GM12878 (cell line): ENCODE results near the gene SOWAHC. TPM values are rescaled to one million over a fixed set of nuclear protein-coding genes. Genes with fewer than 3 reads are reported as not detected.

Experiments
- ATAC-seq: fragments of 200-7000 bp; cut with Tn5 transposase; 3 replicates; pipeline ENCODE4 v1.9.1; 2020; ENCODE audit warnings: mild to moderate bottlenecking, moderate library complexity
- BruUV-seq: library from RNA; stranded (reverse); fragments of 400-500 nt; replicated peaks from 2 replicates; lab custom pipeline; 2021; lab: Mats Ljungman, UMichigan
- CTCF ChIA-PET: fragments of 300-600 bp; sonication (Branson Sonifier 250); formaldehyde crosslinking; extraction: SDS; loops from one replicate; lab custom pipeline; 2021; ENCODE audit warnings: inconsistent platforms; lab: Yijun Ruan, JAX
- POLR2A ChIA-PET: fragments of 350-600 bp; formaldehyde crosslinking; extraction: SDS; loops from one replicate; lab custom pipeline; 2021; ENCODE audit warnings: inconsistent platforms; lab: Charles Lee
- RAD21 ChIA-PET: fragments of 300-600 bp; sonication (Branson Sonifier 250); formaldehyde crosslinking; loops from one replicate; lab custom pipeline; 2023; ENCODE audit warnings: antibody characterized with exemption; ENCODE audit not compliant: unreplicated experiment; lab: Charles Lee
- SMC1A ChIA-PET: fragments of 300-600 bp; sonication (Branson Sonifier 250); formaldehyde crosslinking; loops from one replicate; lab custom pipeline; 2023; ENCODE audit not compliant: unreplicated experiment, uncharacterized antibody; lab: Charles Lee
- DNase-seq: peaks from one replicate; pipeline ENCODE4 v3.0.0-alpha.2; 2011; ENCODE audit warnings: low read depth, low spot score
- FAIRE-seq: peaks from 3 replicates; lab custom pipeline; 2011; peaks lifted over from hg19 to GRCh38; lab: Jason Lieb, UNC
- H2AFZ ChIP-seq: 2 replicates; pipeline ENCODE4 v1.6.0; 2011; ENCODE audit warnings: low read depth, low read length, control low read depth; ENCODE audit not compliant: control insufficient read depth
- H3K27ac ChIP-seq: 2 replicates; pipeline ENCODE4 v1.5.1; 2011; ENCODE audit warnings: control low read depth; ENCODE audit not compliant: control insufficient read depth, insufficient read depth
- H3K27me3 ChIP-seq, 2 experiments: replicated peaks in 1 of 2; 2 replicates each; pipeline versions ENCODE4 v1.6.0 to v1.6.1; 2011; ENCODE audit warnings: low read length in 1 of 2; ENCODE audit not compliant: control insufficient read depth in 2 of 2, insufficient read depth in 2 of 2
- H3K36me3 ChIP-seq, 2 experiments: 2 replicates each; pipeline ENCODE4 v1.5.1; 2011; ENCODE audit warnings: low read length in 1 of 2; ENCODE audit not compliant: control insufficient read depth in 2 of 2, insufficient read depth in 2 of 2
- H3K4me1 ChIP-seq: 2 replicates; pipeline ENCODE4 v1.6.1; 2011; ENCODE audit warnings: mild to moderate bottlenecking, low read length, moderate library complexity, mixed read lengths; ENCODE audit not compliant: control insufficient read depth, insufficient read depth
- H3K4me2 ChIP-seq: 2 replicates; pipeline ENCODE4 v1.6.0; 2011; ENCODE audit warnings: control low read depth; ENCODE audit not compliant: control insufficient read depth, insufficient read depth
- H3K4me3 ChIP-seq: fragments of 200-600 bp; sonication (generic); 2 replicates; pipeline ENCODE4 v1.5.1; 2016
- H3K79me2 ChIP-seq: 2 replicates; pipeline ENCODE4 v1.6.0; 2011; ENCODE audit warnings: low read length; ENCODE audit not compliant: control insufficient read depth, insufficient read depth
- H3K9ac ChIP-seq: 2 replicates; pipeline ENCODE4 v1.8.0; 2011; ENCODE audit warnings: low read length, control low read depth, mixed read lengths; ENCODE audit not compliant: control insufficient read depth, insufficient read depth
- H3K9me3 ChIP-seq: replicated peaks from 3 replicates; pipeline ENCODE4 v1.5.1; 2011; ENCODE audit warnings: mild to moderate bottlenecking, low read length; ENCODE audit not compliant: control insufficient read depth, insufficient read depth
- H4K20me1 ChIP-seq: 2 replicates; pipeline ENCODE4 v1.6.0; 2011; ENCODE audit not compliant: control insufficient read depth, insufficient read depth
- CHD4 ChIP-seq: fragments of 200-600 bp; sonication (generic); IDR thresholded peaks from 2 replicates; pipeline ENCODE4 v1.6.1; 2016; ENCODE audit warnings: mild to moderate bottlenecking
- HDAC2 ChIP-seq: fragments of 200-600 bp; sonication (generic); IDR thresholded peaks from 2 replicates; pipeline ENCODE4 v1.6.1; 2017
- HDAC6 ChIP-seq: fragments of 200-600 bp; sonication (generic); IDR thresholded peaks from one replicate; pipeline ENCODE4 v1.8.0; 2017; ENCODE audit warnings: antibody characterized with exemption; ENCODE audit not compliant: unreplicated experiment
- HDGF ChIP-seq: fragments of 450-650 bp; IDR thresholded peaks from 2 replicates; pipeline ENCODE4 v1.6.1; 2016; ENCODE audit warnings: antibody characterized with exemption
- IKZF2 ChIP-seq, 2 experiments: fragments of 450-650 bp; IDR thresholded peaks; 2 replicates each; pipeline ENCODE4 v1.6.1; 2017; ENCODE audit warnings: mild to moderate bottlenecking in 2 of 2, moderate library complexity in 2 of 2
- JUND ChIP-seq: IDR thresholded peaks from 2 replicates; pipeline ENCODE4 v1.6.1; 2012; ENCODE audit warnings: low read depth, mild to moderate bottlenecking, low read length, improper control_type of control experiment, moderate library complexity
- KAT2A ChIP-seq: conservative IDR thresholded peaks from 2 replicates; pipeline ENCODE4 v1.6.1; 2011; ENCODE audit warnings: low read depth, low read length; ENCODE audit not compliant: control insufficient read depth
- MEF2B ChIP-seq: fragments of 450-650 bp; IDR thresholded peaks from 2 replicates; pipeline ENCODE4 v1.6.1; 2018; ENCODE audit warnings: mild to moderate bottlenecking, moderate library complexity; ENCODE audit not compliant: partially characterized antibody, poor library complexity, severe bottlenecking
- MYB ChIP-seq: fragments of 150-350 bp; IDR thresholded peaks from 2 replicates; pipeline ENCODE4 v1.6.1; 2014; ENCODE audit warnings: mild to moderate bottlenecking, low read depth, low read length, borderline replicate concordance
- NR2C2 ChIP-seq: IDR thresholded peaks from 2 replicates; pipeline ENCODE4 v1.6.1; 2011; ENCODE audit warnings: borderline replicate concordance, low read depth; ENCODE audit not compliant: control insufficient read depth, insufficient read length
- RAD51 ChIP-seq: fragments of 450-650 bp; IDR thresholded peaks from 2 replicates; pipeline ENCODE4 v1.6.1; 2016; ENCODE audit warnings: moderate library complexity, mild to moderate bottlenecking, inconsistent platforms
- RUNX3 ChIP-seq: IDR thresholded peaks from 2 replicates; pipeline ENCODE4 v1.6.1; 2012; ENCODE audit warnings: low read length, inconsistent platforms
- SIN3A ChIP-seq: IDR thresholded peaks from 2 replicates; pipeline ENCODE4 v1.6.1; 2012; ENCODE audit warnings: low read depth, low read length, improper control_type of control experiment
- SIX5 ChIP-seq: IDR thresholded peaks from 2 replicates; pipeline ENCODE4 v1.6.1; 2011; ENCODE audit warnings: mild to moderate bottlenecking, low read depth, low read length, moderate library complexity; ENCODE audit not compliant: severe bottlenecking
- SMC3 ChIP-seq: IDR thresholded peaks from 2 replicates; pipeline ENCODE4 v1.6.1; 2011; ENCODE audit warnings: low read length, improper control_type of control experiment, borderline replicate concordance
- TCF3 ChIP-seq: IDR thresholded peaks from 2 replicates; pipeline ENCODE4 v1.6.1; 2012; ENCODE audit warnings: low read depth, mild to moderate bottlenecking, low read length, borderline replicate concordance; ENCODE audit not compliant: insufficient read depth
- TCF7 ChIP-seq: IDR thresholded peaks from 2 replicates; pipeline ENCODE4 v1.6.1; 2014; ENCODE audit warnings: antibody characterized with exemption, borderline replicate concordance
- WGBS: methylation state at CpG from one replicate; pipeline ENCODE4 v1.1.6; 2016; ENCODE audit warnings: low lambda C conversion rate; ENCODE audit not compliant: insufficient replicate concordance, insufficient coverage; ENCODE audit errors: missing lambda C conversion rate; 5-methylcytosine and 5-hydroxymethylcytosine counted together
- in situ Hi-C: fragments of 300-500 bp; cut with MboI; formaldehyde crosslinking; loops from 9 replicates; pipeline ENCODE4 v1.14.3; 2018; ENCODE audit warnings: mixed read lengths
- intact Hi-C: fragments of 100-400 bp; cut with micrococcal nuclease; formaldehyde crosslinking; loops from one replicate; pipeline ENCODE4 v1.14.2; 2022; ENCODE audit not compliant: unreplicated experiment
- polyA plus RNA-seq, 11 experiments: library from polyadenylated mRNA; depleted of rRNA in 4 of 11; unstranded in 6 of 11; stranded (reverse) in 5 of 11; fragments of >200 nt; fragmentation: Nextera tagmentation in 4 of 11; fragmentation: Illumina TruSeq in 1 of 11; extraction: Ambion mirVana in 4 of 11; extraction: Trizol in 1 of 11; gene quantifications; 1 replicate in 1 of 11; 2 replicates in 10 of 11; pipeline versions ENCODE4 v1.2.1 to v1.2.3, GENCODE V29; 2011 to 2016; ENCODE audit warnings: inconsistent platforms in 2 of 11, missing spikeins in 2 of 11, low read depth in 1 of 11
- total RNA-seq, 4 experiments: library from RNA; depleted of rRNA in 3 of 4; stranded (reverse); fragments of >200 nt in 3 of 4; fragmentation: Illumina TruSeq in 1 of 4; extraction: Trizol in 1 of 4; gene quantifications; 2 replicates each; pipeline versions ENCODE4 v1.2.1 to v1.2.3, GENCODE V29; 2013 to 2021
- TF ChIP-seq, protein P1 (sequence below), 3 experiments: IDR thresholded peaks in 2 of 3; conservative IDR thresholded peaks in 1 of 3; 2 replicates each; pipeline ENCODE4 v1.5.1; 2011; ENCODE audit warnings: low read depth in 3 of 3, low read length in 3 of 3, mild to moderate bottlenecking in 3 of 3, control low read depth in 2 of 3, moderate library complexity in 2 of 3, inconsistent platforms in 1 of 3, mixed read lengths in 1 of 3; ENCODE audit not compliant: control insufficient read depth in 2 of 3, insufficient read depth in 1 of 3; ENCODE audit errors: extremely low read depth in 1 of 3
- TF ChIP-seq, protein P2 (sequence below): fragments of 450-650 bp; IDR thresholded peaks from 2 replicates; pipeline ENCODE4 v1.6.1; 2017; ENCODE audit warnings: mild to moderate bottlenecking, moderate library complexity

The SOWAHC gene
- total and polyA plus RNA-seq, 10 of the 15 experiments (the other 5 are each of a cell fraction or from before 2014, with no cell fraction given) = 0.48 to 2.6 (median 1.8) TPM

DNA sequence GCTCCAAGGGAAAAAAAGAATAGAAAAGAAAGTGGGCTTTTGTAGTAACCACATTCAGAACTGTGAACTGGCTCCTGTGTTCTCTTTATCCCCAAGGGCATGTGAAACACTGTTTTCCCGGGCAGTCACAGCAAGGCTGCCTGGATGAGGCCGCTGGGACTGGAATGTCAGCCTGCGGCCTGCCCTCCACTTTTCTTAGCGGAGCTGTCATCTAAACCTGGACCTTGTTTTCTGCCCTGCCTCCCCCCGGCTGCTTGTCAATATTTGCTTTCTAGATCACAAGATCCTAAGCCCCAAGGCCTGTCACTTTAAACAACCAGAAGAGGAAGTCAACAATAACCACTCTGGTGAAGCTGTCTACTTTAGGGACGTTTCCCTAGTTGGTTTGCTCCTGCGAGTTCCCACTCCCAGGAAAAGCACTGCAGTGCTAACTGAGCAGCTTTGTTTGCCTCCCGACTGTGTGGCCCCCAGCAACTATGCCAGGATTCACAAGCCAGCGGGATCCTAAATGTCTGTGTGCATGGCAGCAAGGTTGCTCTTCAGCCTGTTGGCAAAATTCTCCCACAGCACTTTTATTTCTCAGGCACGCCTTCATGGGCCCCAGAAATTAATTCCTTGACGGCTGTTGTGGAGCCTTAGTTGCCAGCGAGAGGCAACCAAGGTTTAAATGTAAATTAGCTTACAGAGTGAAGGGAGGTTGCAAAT lies 30.6 kb downstream of the SOWAHC start:
- Histone ChIP-seq H3K9ac (no peak overlapping the region), H3K27me3 (no peaks in the 10 kb centered on the region), H3K9me3 (no peaks in the 10 kb centered on the region), H2AFZ (peak overlapping the region; percentile 83), H3K4me3 (no peak overlapping the region), H3K79me2 (no peaks in the 10 kb centered on the region), H4K20me1 (no peaks in the 10 kb centered on the region), H3K27ac (no peak overlapping the region), H3K36me3 (no peaks in the 10 kb centered on the region), H3K4me1 (peaks cover 14% of the 10 kb centered on the region), H3K4me2 (no peak overlapping the region; the same call in 1 of the 2 replicates)
- no TSS peak for BruUV-seq
- ChIA-PET CTCF (interaction anchor here (1.0 to 1.8 kb wide), 6 partner anchors 9 to 99 kb away, joined by 3 to 11 read pairs (median 4); partner anchors contain the start of gene SOWAHC), SMC1A (interaction anchor here (0.7 to 2.2 kb wide), 7 partner anchors 16 to 99 kb away, joined by 3 to 7 read pairs (median 3); no protein-coding TSS in a partner anchor), POLR2A (interaction anchor here (0.6 kb wide), 1 partner anchor 36 kb away, joined by 3 read pairs; no protein-coding TSS in a partner anchor), RAD21 (interaction anchor here (1.0 to 2.3 kb wide), 4 partner anchors 17 to 37 kb away, joined by 3 to 9 read pairs (median 3); no protein-coding TSS in a partner anchor)
- in situ Hi-C loops = no loop called here
- FAIRE-seq (no peak), DNase-seq (no peak), ATAC-seq (peak; percentile 65)
- WGBS = 57% methylated on average over 12 of the region's 12 CpGs
- intact Hi-C loops = no loop called here
- TF ChIP-seq RAD51 = no peak
- no peak for TF ChIP-seq TCF3
- no peak for TF ChIP-seq HDAC6
- TF ChIP-seq TCF7 = no peak
- TF ChIP-seq MYB = no peak
- no peak for TF ChIP-seq SIX5
- TF ChIP-seq IKZF2 (IDR thresholded peaks at IDR 0.05) = peak in 1 of 2 experiments; percentile 24; a peak in 2 of 4 replicates
- TF ChIP-seq JUND = no peak
- TF ChIP-seq, protein P1, sequence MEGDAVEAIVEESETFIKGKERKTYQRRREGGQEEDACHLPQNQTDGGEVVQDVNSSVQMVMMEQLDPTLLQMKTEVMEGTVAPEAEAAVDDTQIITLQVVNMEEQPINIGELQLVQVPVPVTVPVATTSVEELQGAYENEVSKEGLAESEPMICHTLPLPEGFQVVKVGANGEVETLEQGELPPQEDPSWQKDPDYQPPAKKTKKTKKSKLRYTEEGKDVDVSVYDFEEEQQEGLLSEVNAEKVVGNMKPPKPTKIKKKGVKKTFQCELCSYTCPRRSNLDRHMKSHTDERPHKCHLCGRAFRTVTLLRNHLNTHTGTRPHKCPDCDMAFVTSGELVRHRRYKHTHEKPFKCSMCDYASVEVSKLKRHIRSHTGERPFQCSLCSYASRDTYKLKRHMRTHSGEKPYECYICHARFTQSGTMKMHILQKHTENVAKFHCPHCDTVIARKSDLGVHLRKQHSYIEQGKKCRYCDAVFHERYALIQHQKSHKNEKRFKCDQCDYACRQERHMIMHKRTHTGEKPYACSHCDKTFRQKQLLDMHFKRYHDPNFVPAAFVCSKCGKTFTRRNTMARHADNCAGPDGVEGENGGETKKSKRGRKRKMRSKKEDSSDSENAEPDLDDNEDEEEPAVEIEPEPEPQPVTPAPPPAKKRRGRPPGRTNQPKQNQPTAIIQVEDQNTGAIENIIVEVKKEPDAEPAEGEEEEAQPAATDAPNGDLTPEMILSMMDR (IDR thresholded peaks at IDR 0.05 in 2 of 3, conservative IDR thresholded peaks at IDR 0.05 in 1 of 3; ENCODE audit: control insufficient read depth in 2 of 3, extremely low read depth in 1 of 3, insufficient read depth in 1 of 3, low read depth in 3 of 3, low read length in 3 of 3) = no peak
- no peak for TF ChIP-seq SMC3
- TF ChIP-seq CHD4 = no peak
- TF ChIP-seq HDGF = no peak
- no peak for TF ChIP-seq SIN3A
- 0 out of 2 replicates have a peak, but pooled peaks have one; percentile 14 for TF ChIP-seq RUNX3
- TF ChIP-seq KAT2A = no peak
- TF ChIP-seq HDAC2 = no peak
- TF ChIP-seq, protein P2, sequence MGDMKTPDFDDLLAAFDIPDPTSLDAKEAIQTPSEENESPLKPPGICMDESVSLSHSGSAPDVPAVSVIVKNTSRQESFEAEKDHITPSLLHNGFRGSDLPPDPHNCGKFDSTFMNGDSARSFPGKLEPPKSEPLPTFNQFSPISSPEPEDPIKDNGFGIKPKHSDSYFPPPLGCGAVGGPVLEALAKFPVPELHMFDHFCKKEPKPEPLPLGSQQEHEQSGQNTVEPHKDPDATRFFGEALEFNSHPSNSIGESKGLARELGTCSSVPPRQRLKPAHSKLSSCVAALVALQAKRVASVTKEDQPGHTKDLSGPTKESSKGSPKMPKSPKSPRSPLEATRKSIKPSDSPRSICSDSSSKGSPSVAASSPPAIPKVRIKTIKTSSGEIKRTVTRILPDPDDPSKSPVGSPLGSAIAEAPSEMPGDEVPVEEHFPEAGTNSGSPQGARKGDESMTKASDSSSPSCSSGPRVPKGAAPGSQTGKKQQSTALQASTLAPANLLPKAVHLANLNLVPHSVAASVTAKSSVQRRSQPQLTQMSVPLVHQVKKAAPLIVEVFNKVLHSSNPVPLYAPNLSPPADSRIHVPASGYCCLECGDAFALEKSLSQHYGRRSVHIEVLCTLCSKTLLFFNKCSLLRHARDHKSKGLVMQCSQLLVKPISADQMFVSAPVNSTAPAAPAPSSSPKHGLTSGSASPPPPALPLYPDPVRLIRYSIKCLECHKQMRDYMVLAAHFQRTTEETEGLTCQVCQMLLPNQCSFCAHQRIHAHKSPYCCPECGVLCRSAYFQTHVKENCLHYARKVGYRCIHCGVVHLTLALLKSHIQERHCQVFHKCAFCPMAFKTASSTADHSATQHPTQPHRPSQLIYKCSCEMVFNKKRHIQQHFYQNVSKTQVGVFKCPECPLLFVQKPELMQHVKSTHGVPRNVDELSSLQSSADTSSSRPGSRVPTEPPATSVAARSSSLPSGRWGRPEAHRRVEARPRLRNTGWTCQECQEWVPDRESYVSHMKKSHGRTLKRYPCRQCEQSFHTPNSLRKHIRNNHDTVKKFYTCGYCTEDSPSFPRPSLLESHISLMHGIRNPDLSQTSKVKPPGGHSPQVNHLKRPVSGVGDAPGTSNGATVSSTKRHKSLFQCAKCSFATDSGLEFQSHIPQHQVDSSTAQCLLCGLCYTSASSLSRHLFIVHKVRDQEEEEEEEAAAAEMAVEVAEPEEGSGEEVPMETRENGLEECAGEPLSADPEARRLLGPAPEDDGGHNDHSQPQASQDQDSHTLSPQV = no peak
- TF ChIP-seq NR2C2 = no peak
- peak; percentile 93 for TF ChIP-seq MEF2B
